Smooth muscle cell (in vitro differentiated cells): ENCODE results near the gene SINHCAF. TPM values are rescaled to one million over a fixed set of nuclear protein-coding genes. Genes with fewer than 3 reads are reported as not detected.
A peak's percentile ranks its signal among the peaks of the same experiment; 100 is the strongest.

ENCODE experiments used
- DNase-seq: peaks from one replicate; lab custom pipeline; 2025; ENCODE audit not compliant: unreplicated experiment; lab: John Stamatoyannopoulos, UW
- H2AFZ ChIP-seq: fragments of 200-600 bp; sonication (generic); 2 replicates; pipeline ENCODE4 v1.6.0; 2016; ENCODE audit warnings: antibody characterized with exemption, low read depth, mild to moderate bottlenecking
- H3F3A ChIP-seq: fragments of 200-600 bp; sonication (generic); 2 replicates; pipeline ENCODE4 v1.6.0; 2017; ENCODE audit warnings: antibody characterized with exemption, low read depth
- H3K27ac ChIP-seq: fragments of 200-600 bp; sonication (generic); 2 replicates; pipeline ENCODE4 v1.5.1; 2016; ENCODE audit warnings: low read depth, mild to moderate bottlenecking
- H3K27me3 ChIP-seq: fragments of 200-600 bp; sonication (generic); 2 replicates; pipeline ENCODE4 v1.6.1; 2016; ENCODE audit warnings: low read depth, mild to moderate bottlenecking
- H3K36me3 ChIP-seq: fragments of 200-600 bp; sonication (generic); 2 replicates; pipeline ENCODE4 v1.5.1; 2016; ENCODE audit warnings: low read depth
- H3K4me1 ChIP-seq: fragments of 200-600 bp; sonication (generic); 2 replicates; pipeline ENCODE4 v1.5.1; 2016; ENCODE audit warnings: low read depth
- H3K4me2 ChIP-seq: fragments of 200-600 bp; sonication (generic); 2 replicates; pipeline ENCODE4 v1.6.0; 2016; ENCODE audit warnings: mild to moderate bottlenecking
- H3K4me3 ChIP-seq: fragments of 200-600 bp; sonication (generic); 2 replicates; pipeline ENCODE4 v1.5.1; 2016; ENCODE audit warnings: mild to moderate bottlenecking
- H3K79me2 ChIP-seq: fragments of 200-600 bp; sonication (generic); 2 replicates; pipeline ENCODE4 v1.6.0; 2016; ENCODE audit warnings: low read depth, mild to moderate bottlenecking
- H3K9ac ChIP-seq: fragments of 200-600 bp; sonication (generic); 2 replicates; pipeline ENCODE4 v1.6.0; 2016; ENCODE audit warnings: low read depth
- H3K9me3 ChIP-seq: fragments of 200-600 bp; sonication (generic); replicated peaks from 2 replicates; pipeline ENCODE4 v1.5.1; 2016; ENCODE audit warnings: low read depth
- H4K20me1 ChIP-seq: fragments of 200-600 bp; sonication (generic); 2 replicates; pipeline ENCODE4 v1.6.0; 2016; ENCODE audit warnings: low read depth
- CTCF ChIP-seq: fragments of 200-600 bp; sonication (generic); IDR thresholded peaks from 2 replicates; pipeline ENCODE4 v1.5.1; 2017; ENCODE audit warnings: borderline replicate concordance, mild to moderate bottlenecking, antibody characterized with exemption; ENCODE audit not compliant: insufficient read depth, poor library complexity, severe bottlenecking
- WGBS: methylation state at CpG from one replicate; pipeline ENCODE4 v1.1.7; 2016; ENCODE audit warnings: low lambda C conversion rate; 5-methylcytosine and 5-hydroxymethylcytosine counted together
- polyA plus RNA-seq: library from polyadenylated mRNA; unstranded; fragments of >200 nt; fragmentation: Nextera tagmentation; extraction: Ambion mirVana; gene quantifications from 2 replicates; pipeline ENCODE4 v1.2.1, GENCODE V29; 2016
- total RNA-seq: library from RNA; depleted of rRNA; stranded (reverse); fragments of >200 nt; gene quantifications from 2 replicates; pipeline ENCODE4 v1.2.3, GENCODE V29; 2014

Gene SINHCAF
- total and polyA plus RNA-seq, 2 experiments from 2014 or later: 41.6 to 101 TPM

DNA sequence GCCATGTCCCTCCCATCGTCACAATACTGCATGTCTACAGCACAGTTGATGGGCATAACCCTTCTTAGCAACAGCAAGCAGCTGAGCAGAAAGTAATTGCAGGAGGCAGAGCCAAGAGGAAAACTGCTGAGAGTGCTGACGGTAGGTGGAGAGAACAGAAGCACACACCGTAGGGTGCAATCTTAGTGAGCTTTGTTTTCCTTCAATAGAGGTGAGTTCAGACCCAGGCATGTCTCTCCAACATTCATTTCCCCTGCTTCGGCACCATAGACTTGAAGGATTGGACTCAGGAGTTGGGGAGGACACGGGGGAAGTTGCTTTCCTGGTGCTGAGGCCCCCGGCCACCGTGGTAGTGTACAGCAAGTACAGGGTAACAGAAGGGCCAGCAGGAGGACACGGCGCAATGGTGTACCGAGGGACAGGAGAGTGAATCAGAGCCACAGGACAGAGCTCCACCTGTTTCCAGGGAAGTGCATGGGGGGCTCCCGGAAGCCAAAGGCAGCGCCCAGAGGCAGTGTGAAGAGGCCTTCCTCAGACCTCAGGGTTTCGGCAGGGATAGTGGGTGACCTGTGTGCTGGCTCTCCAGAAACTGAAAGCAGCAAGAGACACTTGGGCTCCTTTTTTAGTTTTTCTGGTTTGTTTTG, 36.3 kb upstream of the SINHCAF start:
- H4K20me1 ChIP-seq: no peaks in the 10 kb centered on the region
- peak overlapping the region; percentile 56 for H3K4me2 ChIP-seq
- H3F3A ChIP-seq: no peaks in the 10 kb centered on the region
- H2AFZ ChIP-seq: peak overlapping the region; percentile 5
- no peak overlapping the region for H3K27ac ChIP-seq
- no peak for DNase-seq
- 43% methylated on average over 13 of the region's 13 CpGs for WGBS
- H3K79me2 ChIP-seq: no peaks in the 10 kb centered on the region
- H3K27me3 ChIP-seq: no peaks in the 10 kb centered on the region
- no peak overlapping the region for H3K4me3 ChIP-seq
- no peaks in the 10 kb centered on the region for H3K9me3 ChIP-seq
- H3K36me3 ChIP-seq: no peaks in the 10 kb centered on the region
- H3K4me1 ChIP-seq: peaks cover 21% of the 10 kb centered on the region
- no peak overlapping the region for H3K9ac ChIP-seq
- no peak for TF ChIP-seq CTCF

- no peaks in the 10 kb centered on the region for H3K79me2 ChIP-seq
- DNase-seq: no peak
These were observed 35.8 kb upstream of the SINHCAF start for GRCh38 chr12:31361730-31362114.

GRCh38 chr12:31355747-31356107, 29.8 kb upstream of the SINHCAF start:
- H3F3A ChIP-seq: peaks cover 4% of the 10 kb centered on the region
- H3K4me2 ChIP-seq: no peak overlapping the region
- H3K27me3 ChIP-seq: no peaks in the 10 kb centered on the region
- TF ChIP-seq CTCF: no peak
- peaks cover 14% of the 10 kb centered on the region for H3K4me1 ChIP-seq
- H3K9me3 ChIP-seq: no peaks in the 10 kb centered on the region
- no peak for DNase-seq
- H3K27ac ChIP-seq: no peak overlapping the region
- H3K79me2 ChIP-seq: no peaks in the 10 kb centered on the region
- WGBS: 68% methylated on average over 4 of the region's 4 CpGs
- no peak overlapping the region for H3K4me3 ChIP-seq
- H4K20me1 ChIP-seq: no peaks in the 10 kb centered on the region
- no peak overlapping the region for H3K9ac ChIP-seq
- no peak overlapping the region for H2AFZ ChIP-seq
- no peaks in the 10 kb centered on the region for H3K36me3 ChIP-seq

More at GRCh38 chr12:31361730-31362114, 35.8 kb upstream of the SINHCAF start:
- no peak overlapping the region for H3K4me3 ChIP-seq
- peaks cover 21% of the 10 kb centered on the region for H3K4me1 ChIP-seq
- H3K27me3 ChIP-seq: no peaks in the 10 kb centered on the region
- H3F3A ChIP-seq: no peaks in the 10 kb centered on the region
- WGBS: 91% methylated on average over 14 of the region's 14 CpGs
- no peak for TF ChIP-seq CTCF
- peak overlapping the region; percentile 56 for H3K4me2 ChIP-seq
- H3K27ac ChIP-seq: no peak overlapping the region
- no peak overlapping the region for H3K9ac ChIP-seq
- H4K20me1 ChIP-seq: no peaks in the 10 kb centered on the region
- no peaks in the 10 kb centered on the region for H3K9me3 ChIP-seq
- H2AFZ ChIP-seq: no peak overlapping the region
- no peaks in the 10 kb centered on the region for H3K36me3 ChIP-seq
